Activated T-helper 2 cell treated with anti-CD3 and anti-CD28 coated beads, Interferon-gamma antibody, Interleukin-2, Interleukin-4, amounts not matched to agents 10 μg/mL and 5 μg/mL and 100 μg/mL, durations not matched to agents 14 hours and 24 hours and 36 hours (primary cell): ENCODE results near the gene CLIC5. TPM values are rescaled to one million over a fixed set of nuclear protein-coding genes. Genes with fewer than 3 reads are reported as not detected.

Source experiments
- DNase-seq: peaks from one replicate; pipeline ENCODE4 v3.0.0; 2021; ENCODE audit warnings: low spot score
- H3K27ac Mint-ChIP-seq: one replicate; pipeline ENCODE4 v1.8.0; 2021; ENCODE audit warnings: mixed read lengths
- H3K27me3 Mint-ChIP-seq: one replicate; pipeline ENCODE4 v1.8.0; 2021; ENCODE audit warnings: low read depth, mixed read lengths
- H3K36me3 Mint-ChIP-seq: one replicate; pipeline ENCODE4 v1.8.0; 2021; ENCODE audit warnings: low read depth, mixed read lengths
- H3K4me1 Mint-ChIP-seq: one replicate; pipeline ENCODE4 v1.8.0; 2021; ENCODE audit warnings: low read depth, mixed read lengths
- H3K4me3 Mint-ChIP-seq: one replicate; pipeline ENCODE4 v1.8.0; 2021; ENCODE audit warnings: low read depth, mild to moderate bottlenecking, moderate library complexity, mixed read lengths
- H3K9me3 Mint-ChIP-seq: one replicate; pipeline ENCODE4 v1.8.0; 2021; ENCODE audit warnings: mixed read lengths
- intact Hi-C: fragments of 100-400 bp; cut with micrococcal nuclease; formaldehyde crosslinking; loops from one replicate; pipeline ENCODE4 v1.15.1; 2023
- total RNA-seq: library from RNA; stranded (reverse); gene quantifications from 2 replicates; pipeline ENCODE4 v1.2.3, GENCODE V29; 2022

Gene CLIC5
- total RNA-seq, 1 donor from 2014 or later, result 3.8 TPM

DNA sequence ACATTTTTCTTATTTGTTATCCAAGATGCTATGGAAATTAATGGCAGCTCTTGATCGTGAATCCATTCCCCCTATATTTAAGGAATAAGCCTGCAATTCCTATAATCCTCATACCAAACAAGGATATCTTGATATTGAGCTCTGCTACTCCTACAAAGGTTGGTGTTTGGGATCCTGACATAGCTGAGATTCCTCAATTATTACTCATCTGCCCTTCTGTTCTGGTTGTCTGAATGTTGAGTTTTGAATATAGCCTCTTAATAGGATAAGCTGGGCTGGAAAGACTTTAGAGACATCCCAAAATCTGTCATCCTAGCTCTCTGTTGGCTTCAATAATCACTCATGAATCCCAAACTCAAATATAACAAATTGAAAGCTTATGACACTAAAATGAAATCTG lies 49.9 kb downstream of the CLIC5 start:
- DNase-seq, result no peak
- intact Hi-C loops, result no loop called here
- H3K4me1 Mint-ChIP-seq, result peaks cover 3% of the 10 kb centered on the region
- H3K9me3 Mint-ChIP-seq, result peaks cover 8% of the 10 kb centered on the region
- H3K36me3 Mint-ChIP-seq, result no peaks in the 10 kb centered on the region
- H3K27ac Mint-ChIP-seq, result no peak overlapping the region
- no peak overlapping the region for H3K4me3 Mint-ChIP-seq
- peaks cover 13% of the 10 kb centered on the region for H3K27me3 Mint-ChIP-seq

- Mint-ChIP-seq H3K4me1 (no peaks in the 10 kb centered on the region), H3K27me3 (peaks cover 10% of the 10 kb centered on the region), H3K9me3 (peaks cover 8% of the 10 kb centered on the region), H3K27ac (no peak overlapping the region), H3K4me3 (no peak overlapping the region), H3K36me3 (no peaks in the 10 kb centered on the region)
- intact Hi-C loops, result no loop called here
- no peak for DNase-seq
These were observed 50.7 kb downstream of the CLIC5 start for GRCh38 chr6:45965007-45965406.

GRCh38 chr6:45964300-45964699 lies 51.4 kb downstream of the CLIC5 start:
- DNase-seq, result no peak
- intact Hi-C loops, result no loop called here
- no peak overlapping the region for H3K4me3 Mint-ChIP-seq
- H3K9me3 Mint-ChIP-seq, result peaks cover 8% of the 10 kb centered on the region
- H3K27ac Mint-ChIP-seq, result no peak overlapping the region
- H3K4me1 Mint-ChIP-seq, result no peaks in the 10 kb centered on the region
- peaks cover 9% of the 10 kb centered on the region for H3K27me3 Mint-ChIP-seq
- H3K36me3 Mint-ChIP-seq, result no peaks in the 10 kb centered on the region

DNA sequence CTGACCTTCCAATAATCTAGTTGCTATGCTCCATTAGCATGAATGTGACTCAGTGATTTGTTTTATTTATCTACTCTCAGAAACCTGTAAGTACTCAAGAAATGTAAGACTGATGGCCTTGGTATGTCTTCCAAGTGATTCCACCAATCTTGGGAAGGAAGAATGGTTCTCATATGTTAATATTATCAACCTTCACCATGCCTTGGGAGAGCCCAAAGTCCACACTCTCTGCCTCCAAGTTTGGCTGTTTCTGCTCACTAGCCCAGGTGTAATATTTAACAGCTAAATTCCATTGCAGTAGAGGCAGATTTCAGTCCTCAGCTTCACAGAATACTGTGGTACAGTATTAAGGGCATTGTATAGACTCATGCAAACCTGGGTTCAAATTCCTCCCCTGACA lies 51.8 kb downstream of the CLIC5 start:
- peaks cover 8% of the 10 kb centered on the region for H3K9me3 Mint-ChIP-seq
- H3K36me3 Mint-ChIP-seq, result no peaks in the 10 kb centered on the region
- no peak overlapping the region for H3K4me3 Mint-ChIP-seq
- intact Hi-C loops, result no loop called here
- no peaks in the 10 kb centered on the region for H3K4me1 Mint-ChIP-seq
- H3K27me3 Mint-ChIP-seq, result peaks cover 9% of the 10 kb centered on the region
- no peak for DNase-seq
- no peak overlapping the region for H3K27ac Mint-ChIP-seq

GRCh38 chr6:45961125-45961524 lies 54.5 kb downstream of the CLIC5 start:
- no peaks in the 10 kb centered on the region for H3K4me1 Mint-ChIP-seq
- DNase-seq, result no peak
- intact Hi-C loops, result no loop called here

GRCh38 chr6:45959534-45960145 lies 56.0 kb downstream of the CLIC5 start:
- Mint-ChIP-seq H3K4me1 (no peaks in the 10 kb centered on the region), H3K36me3 (no peaks in the 10 kb centered on the region), H3K27ac (no peak overlapping the region), H3K4me3 (no peak overlapping the region), H3K9me3 (no peaks in the 10 kb centered on the region), H3K27me3 (no peaks in the 10 kb centered on the region)
- intact Hi-C loops, result no loop called here
- DNase-seq, result no peak

More at GRCh38 chr6:45961125-45961524, 54.5 kb downstream of the CLIC5 start:
- Mint-ChIP-seq H3K9me3 (peaks cover 4% of the 10 kb centered on the region), H3K36me3 (no peaks in the 10 kb centered on the region), H3K27me3 (no peaks in the 10 kb centered on the region), H3K4me3 (no peak overlapping the region), H3K27ac (no peak overlapping the region)

- H3K4me3 Mint-ChIP-seq, result no peak overlapping the region
- H3K27ac Mint-ChIP-seq, result no peak overlapping the region
- H3K4me1 Mint-ChIP-seq, result no peaks in the 10 kb centered on the region
- intact Hi-C loops, result no loop called here
- DNase-seq, result no peak
- H3K27me3 Mint-ChIP-seq, result no peaks in the 10 kb centered on the region
- no peaks in the 10 kb centered on the region for H3K36me3 Mint-ChIP-seq
- no peaks in the 10 kb centered on the region for H3K9me3 Mint-ChIP-seq
These were observed 59.0 kb downstream of the CLIC5 start for GRCh38 chr6:45956663-45957062.

DNA sequence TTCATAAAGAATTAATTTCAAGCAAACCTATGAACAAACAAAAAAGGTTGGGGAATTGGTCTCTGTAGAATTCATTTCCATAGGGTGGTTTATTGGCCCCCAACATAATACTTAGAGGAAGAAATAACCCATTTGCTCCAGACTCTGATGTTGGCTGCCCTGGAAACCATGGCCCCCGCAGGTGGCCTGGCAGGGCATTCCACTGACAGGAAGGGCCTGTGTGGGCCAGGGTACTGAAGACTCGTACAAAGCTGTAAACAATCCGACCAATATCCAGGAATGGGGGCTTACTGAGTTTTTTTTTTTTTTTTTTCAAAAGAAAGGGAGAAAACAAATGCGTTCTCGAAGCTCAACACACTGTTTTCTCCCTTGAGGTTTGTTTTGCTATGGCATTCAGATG lies 59.5 kb downstream of the CLIC5 start:
- Mint-ChIP-seq H3K4me3 (no peak overlapping the region), H3K27me3 (peaks cover 2% of the 10 kb centered on the region), H3K9me3 (no peaks in the 10 kb centered on the region), H3K4me1 (no peaks in the 10 kb centered on the region), H3K36me3 (no peaks in the 10 kb centered on the region), H3K27ac (no peak overlapping the region)
- no peak for DNase-seq
- intact Hi-C loops, result no loop called here

DNA sequence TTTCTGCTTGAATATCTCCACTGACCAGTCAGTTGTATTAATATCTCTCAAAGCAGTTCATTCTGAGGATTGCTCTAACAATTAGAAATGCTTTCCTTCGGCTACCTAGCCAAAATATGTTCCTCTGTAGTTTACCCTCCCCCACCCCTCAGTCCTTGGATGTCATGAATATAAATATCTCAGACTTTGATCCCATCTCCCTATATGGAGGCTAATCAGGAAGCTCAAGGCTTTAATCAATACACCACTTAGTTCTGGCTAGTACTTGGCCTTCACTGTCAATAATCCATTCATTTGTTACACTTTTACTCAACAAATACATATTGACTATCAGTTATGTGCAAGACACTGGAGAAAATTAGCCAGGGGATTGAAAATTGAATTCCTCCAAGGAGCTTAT lies 60.1 kb downstream of the CLIC5 start:
- intact Hi-C loops, result no loop called here
- no peaks in the 10 kb centered on the region for H3K9me3 Mint-ChIP-seq

GRCh38 chr6:45952546-45952945 lies 63.1 kb downstream of the CLIC5 start:
- no peaks in the 10 kb centered on the region for H3K9me3 Mint-ChIP-seq
- no peak for DNase-seq
- no peak overlapping the region for H3K4me3 Mint-ChIP-seq
- intact Hi-C loops, result no loop called here
- no peaks in the 10 kb centered on the region for H3K36me3 Mint-ChIP-seq
- peaks cover 4% of the 10 kb centered on the region for H3K27me3 Mint-ChIP-seq
- no peak overlapping the region for H3K27ac Mint-ChIP-seq
- H3K4me1 Mint-ChIP-seq, result no peaks in the 10 kb centered on the region

More for the DNA sequence above, 60.1 kb downstream of the CLIC5 start:
- no peak overlapping the region for H3K27ac Mint-ChIP-seq
- H3K4me1 Mint-ChIP-seq, result no peaks in the 10 kb centered on the region
- H3K36me3 Mint-ChIP-seq, result no peaks in the 10 kb centered on the region
- DNase-seq, result no peak
- no peak overlapping the region for H3K4me3 Mint-ChIP-seq
- H3K27me3 Mint-ChIP-seq, result peaks cover 2% of the 10 kb centered on the region

GRCh38 chr6:45952168-45952529 lies 63.5 kb downstream of the CLIC5 start:
- Mint-ChIP-seq H3K9me3 (no peaks in the 10 kb centered on the region), H3K4me3 (no peak overlapping the region), H3K27ac (no peak overlapping the region), H3K4me1 (no peaks in the 10 kb centered on the region), H3K27me3 (peaks cover 4% of the 10 kb centered on the region), H3K36me3 (no peaks in the 10 kb centered on the region)
- intact Hi-C loops, result no loop called here
- no peak for DNase-seq

- no peaks in the 10 kb centered on the region for H3K36me3 Mint-ChIP-seq
- peaks cover 2% of the 10 kb centered on the region for H3K4me1 Mint-ChIP-seq
- DNase-seq, result no peak
- H3K4me3 Mint-ChIP-seq, result no peak overlapping the region
- intact Hi-C loops, result no loop called here
- H3K9me3 Mint-ChIP-seq, result no peaks in the 10 kb centered on the region
- peaks cover 4% of the 10 kb centered on the region for H3K27me3 Mint-ChIP-seq
- no peak overlapping the region for H3K27ac Mint-ChIP-seq
These were observed 64.1 kb downstream of the CLIC5 start for GRCh38 chr6:45951321-45952167.

DNA sequence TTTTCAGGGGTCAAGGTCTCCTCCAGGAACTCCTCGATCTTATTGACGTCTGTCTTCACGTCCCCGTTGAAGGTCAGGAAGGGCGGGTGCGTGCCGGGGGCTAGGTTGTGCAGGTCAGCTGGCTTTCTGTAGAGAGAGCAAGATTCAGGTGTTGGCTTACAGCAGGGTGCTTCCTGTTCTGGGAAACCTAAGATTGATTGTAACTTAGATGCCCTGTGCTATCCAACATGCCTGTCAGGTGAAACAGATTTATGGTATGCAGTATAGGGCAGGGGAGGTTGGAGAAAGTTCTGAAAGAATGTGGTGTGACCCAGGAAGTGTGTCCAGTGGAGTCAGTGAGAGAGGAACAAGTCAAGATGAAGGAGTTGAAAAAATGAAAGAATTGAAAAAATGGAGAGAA lies 66.4 kb downstream of the CLIC5 start:
- Mint-ChIP-seq H3K9me3 (no peaks in the 10 kb centered on the region), H3K27ac (no peak overlapping the region), H3K27me3 (peaks cover 4% of the 10 kb centered on the region), H3K4me3 (no peak overlapping the region), H3K36me3 (no peaks in the 10 kb centered on the region), H3K4me1 (peaks cover 2% of the 10 kb centered on the region)
- intact Hi-C loops, result no loop called here
- no peak for DNase-seq
